Measurements from ENCODE around the gene BCL6.

DNA sequence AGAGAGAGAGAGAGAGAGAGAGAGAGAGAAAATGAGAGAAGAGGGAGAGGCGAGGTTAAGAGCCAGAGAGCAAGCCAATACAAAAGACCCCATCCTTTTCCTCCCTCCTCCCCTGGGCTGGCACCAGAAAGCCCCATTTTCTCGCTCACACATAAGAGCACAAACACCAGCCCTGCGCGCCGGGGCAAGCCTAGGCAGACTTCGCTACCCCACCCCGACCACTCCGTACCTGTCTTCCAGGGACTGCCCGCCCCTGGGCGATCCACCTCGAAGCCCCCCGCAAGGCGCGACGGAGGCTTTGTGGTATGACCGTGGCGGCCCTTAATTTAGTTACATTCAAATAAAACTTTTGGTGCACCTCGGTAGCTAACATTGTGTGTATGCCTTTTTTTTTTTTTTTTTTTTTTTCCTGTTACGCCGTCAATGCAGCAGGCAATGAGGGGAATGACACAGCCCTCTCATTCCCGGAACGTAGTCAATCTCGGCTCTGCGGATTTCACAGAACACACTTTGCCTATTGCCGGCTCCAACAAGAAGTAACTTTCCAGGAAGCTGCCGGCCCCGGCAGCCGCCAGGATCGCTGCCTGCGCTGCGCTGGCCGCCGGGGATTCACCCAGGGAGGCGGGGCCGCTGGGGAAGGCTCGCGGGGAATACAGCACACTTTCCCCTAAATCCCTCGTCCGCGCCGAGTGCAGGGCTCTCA, 7.7 kb downstream of the BCL6 start:
- TF ChIP-seq, protein P1, sequence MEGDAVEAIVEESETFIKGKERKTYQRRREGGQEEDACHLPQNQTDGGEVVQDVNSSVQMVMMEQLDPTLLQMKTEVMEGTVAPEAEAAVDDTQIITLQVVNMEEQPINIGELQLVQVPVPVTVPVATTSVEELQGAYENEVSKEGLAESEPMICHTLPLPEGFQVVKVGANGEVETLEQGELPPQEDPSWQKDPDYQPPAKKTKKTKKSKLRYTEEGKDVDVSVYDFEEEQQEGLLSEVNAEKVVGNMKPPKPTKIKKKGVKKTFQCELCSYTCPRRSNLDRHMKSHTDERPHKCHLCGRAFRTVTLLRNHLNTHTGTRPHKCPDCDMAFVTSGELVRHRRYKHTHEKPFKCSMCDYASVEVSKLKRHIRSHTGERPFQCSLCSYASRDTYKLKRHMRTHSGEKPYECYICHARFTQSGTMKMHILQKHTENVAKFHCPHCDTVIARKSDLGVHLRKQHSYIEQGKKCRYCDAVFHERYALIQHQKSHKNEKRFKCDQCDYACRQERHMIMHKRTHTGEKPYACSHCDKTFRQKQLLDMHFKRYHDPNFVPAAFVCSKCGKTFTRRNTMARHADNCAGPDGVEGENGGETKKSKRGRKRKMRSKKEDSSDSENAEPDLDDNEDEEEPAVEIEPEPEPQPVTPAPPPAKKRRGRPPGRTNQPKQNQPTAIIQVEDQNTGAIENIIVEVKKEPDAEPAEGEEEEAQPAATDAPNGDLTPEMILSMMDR (conservative IDR thresholded peaks at IDR 0.05 in 1 of 2, IDR thresholded peaks at IDR 0.05 in 1 of 2; ENCODE audit: extremely low read depth in 1 of 2, insufficient read depth in 1 of 2, low read depth in 1 of 2, low read length in 2 of 2), result peak in 1 of 2 donors; percentile 22
- no peak for TF ChIP-seq EZH2 (IDR thresholded peaks at IDR 0.05; ENCODE audit: borderline replicate concordance, low read length)
